ENCODE data around the gene LRRC4B.
"Not testable (repeated sequence)": the region's sequence is repeated elsewhere in the genome, so short reads cannot be mapped to it uniquely, and the experiment has no call there.

LRRC4B gene

DNA sequence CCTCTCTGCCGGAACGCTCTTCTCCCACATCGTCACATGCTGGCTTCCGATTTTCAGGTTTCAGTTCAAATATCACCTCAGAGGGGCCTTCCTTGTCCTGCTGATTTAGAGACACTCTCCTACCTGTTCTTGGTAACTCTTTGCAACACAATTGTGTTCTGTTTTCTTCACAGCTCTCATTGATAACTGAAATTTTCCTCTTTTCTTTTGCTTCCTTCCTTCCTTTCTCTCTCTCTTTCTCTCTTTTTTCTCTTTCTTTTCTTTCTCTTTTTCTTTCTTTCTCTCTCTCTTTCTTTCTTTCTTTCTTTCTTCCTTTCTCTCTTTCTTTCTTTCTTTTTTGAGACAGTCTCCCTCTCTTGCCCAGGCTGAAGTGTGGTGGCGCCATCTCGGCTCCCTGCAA is 12.0 kb upstream of the LRRC4B start:
- in situ Hi-C loops (cut with MboI; ENCODE audit: low pct_unique_long_range_greater_than_20kb, low sequenced_read_pairs), result no loop called here
- DNase-seq, result no peak

- in situ Hi-C loops (cut with MboI; ENCODE audit: low pct_unique_long_range_greater_than_20kb, low sequenced_read_pairs), result not testable (repeated sequence)
Observed at GRCh38 chr19:50576769-50577168, 8.5 kb upstream of the LRRC4B start.

GRCh38 chr19:50573741-50574461 is 5.7 kb upstream of the LRRC4B start:
- DNase-seq, result no peak
- in situ Hi-C loops (cut with MboI; ENCODE audit: low pct_unique_long_range_greater_than_20kb, low sequenced_read_pairs), result no loop called here

More at GRCh38 chr19:50576769-50577168, 8.5 kb upstream of the LRRC4B start:
- not testable (repeated sequence) for DNase-seq

GRCh38 chr19:50570997-50571396 is 2.8 kb upstream of the LRRC4B start:
- no peak for DNase-seq
- in situ Hi-C loops (cut with MboI; ENCODE audit: low pct_unique_long_range_greater_than_20kb, low sequenced_read_pairs), result no loop called here

- DNase-seq, result no peak
- in situ Hi-C loops (cut with MboI; ENCODE audit: low pct_unique_long_range_greater_than_20kb, low sequenced_read_pairs), result no loop called here
Observed at GRCh38 chr19:50569938-50570540, 1.8 kb upstream of the LRRC4B start.

DNA sequence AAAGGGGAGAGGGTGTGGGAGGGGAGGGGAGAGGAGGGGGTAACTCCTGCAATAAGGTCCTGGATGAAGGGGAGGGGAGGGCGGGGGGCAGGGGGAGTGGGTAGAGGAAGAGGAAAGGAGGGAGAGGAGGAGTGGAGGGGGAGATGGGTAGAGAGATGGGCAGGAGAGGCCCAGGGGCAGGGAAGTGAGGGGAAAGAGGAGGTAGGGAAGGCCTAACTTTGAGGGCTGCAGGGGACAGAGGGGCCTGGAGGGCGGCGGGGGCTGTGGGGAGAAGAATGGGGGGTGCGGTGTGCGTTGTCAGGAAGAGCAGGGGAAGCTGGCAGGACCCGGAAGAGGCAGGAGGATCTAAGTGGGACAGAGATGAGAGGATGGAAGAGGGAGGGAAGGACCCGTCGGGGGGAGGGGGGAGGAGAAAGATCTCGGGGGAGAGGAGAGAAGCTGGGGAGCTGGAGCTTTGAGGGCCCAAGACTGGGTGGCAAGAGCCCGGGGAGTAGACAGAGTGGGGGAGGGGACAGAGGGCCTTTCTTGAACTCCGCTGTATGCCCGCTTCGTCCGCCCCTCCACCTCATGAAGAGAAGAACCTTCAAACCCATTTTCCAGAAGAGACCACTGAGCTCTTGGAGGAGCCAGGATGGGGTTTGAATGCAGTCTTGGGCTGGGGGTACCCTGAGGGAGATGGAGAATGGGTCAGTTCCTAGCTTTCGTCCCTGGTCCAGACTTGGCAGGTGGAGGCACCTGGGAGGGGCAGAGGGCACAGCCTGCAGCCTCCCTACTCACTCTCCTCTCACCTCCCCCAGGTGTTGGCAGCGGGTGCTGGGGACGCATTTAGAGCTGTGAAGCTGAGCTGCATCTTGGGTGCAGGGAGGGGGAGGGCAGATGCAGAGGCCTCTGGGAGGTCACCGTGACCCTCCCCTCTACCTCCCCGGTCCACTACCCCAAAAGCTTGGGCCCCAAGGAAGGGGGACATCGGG is 778 bp upstream of the LRRC4B start:
- DNase-seq, result no peak
- in situ Hi-C loops (cut with MboI; ENCODE audit: low pct_unique_long_range_greater_than_20kb, low sequenced_read_pairs), result no loop called here

GRCh38 chr19:50567052-50567841 is 988 bp downstream of the LRRC4B start:
- DNase-seq, result no peak
- in situ Hi-C loops (cut with MboI; ENCODE audit: low pct_unique_long_range_greater_than_20kb, low sequenced_read_pairs), result no loop called here

- no peak for DNase-seq
- in situ Hi-C loops (cut with MboI; ENCODE audit: low pct_unique_long_range_greater_than_20kb, low sequenced_read_pairs), result no loop called here
Observed at GRCh38 chr19:50565984-50566903, 2.0 kb downstream of the LRRC4B start.

DNA sequence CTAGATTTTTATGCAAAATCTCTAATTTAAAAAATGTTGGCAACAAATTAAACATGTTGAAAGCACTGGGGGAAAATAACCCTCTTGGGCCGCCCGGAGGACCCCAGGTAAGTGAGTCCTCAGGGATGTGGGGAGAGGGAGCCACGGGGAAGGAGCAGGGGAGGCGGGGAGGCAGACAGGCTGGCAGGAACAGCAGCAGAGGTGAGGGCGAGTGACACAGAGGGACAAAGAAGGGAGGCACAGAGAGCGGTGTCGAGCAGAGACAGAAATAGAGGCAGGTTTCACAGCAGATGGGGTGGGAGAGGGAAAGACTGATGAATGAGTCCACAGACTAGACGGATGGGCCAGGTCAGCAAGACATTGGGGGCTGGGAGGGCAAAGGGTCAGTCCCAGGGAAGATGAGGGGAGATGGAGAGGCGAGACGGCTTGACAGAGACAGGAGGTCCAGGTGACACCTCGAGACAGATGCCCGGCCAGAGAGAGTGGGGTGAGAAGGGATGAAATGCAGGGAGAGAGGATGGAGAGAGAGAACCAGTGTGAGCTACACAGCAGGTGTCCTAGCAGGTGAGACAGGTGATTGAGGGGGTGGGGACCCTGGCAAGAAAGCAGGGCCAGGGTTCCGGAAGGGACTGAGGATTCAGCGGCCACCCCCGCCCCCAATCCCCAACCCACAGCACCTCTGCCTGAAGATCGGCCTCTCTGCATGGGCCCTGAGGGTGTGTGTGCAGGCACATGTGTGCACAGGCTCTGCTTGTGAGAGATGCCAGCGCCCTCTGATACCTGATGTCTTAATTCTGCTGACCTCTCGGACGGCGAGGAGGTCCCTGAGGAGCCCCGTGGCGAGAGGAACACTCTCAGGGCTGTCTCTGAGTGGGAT is 3.8 kb downstream of the LRRC4B start:
- in situ Hi-C loops (cut with MboI; ENCODE audit: low pct_unique_long_range_greater_than_20kb, low sequenced_read_pairs), result no loop called here
- DNase-seq, result no peak

DNA sequence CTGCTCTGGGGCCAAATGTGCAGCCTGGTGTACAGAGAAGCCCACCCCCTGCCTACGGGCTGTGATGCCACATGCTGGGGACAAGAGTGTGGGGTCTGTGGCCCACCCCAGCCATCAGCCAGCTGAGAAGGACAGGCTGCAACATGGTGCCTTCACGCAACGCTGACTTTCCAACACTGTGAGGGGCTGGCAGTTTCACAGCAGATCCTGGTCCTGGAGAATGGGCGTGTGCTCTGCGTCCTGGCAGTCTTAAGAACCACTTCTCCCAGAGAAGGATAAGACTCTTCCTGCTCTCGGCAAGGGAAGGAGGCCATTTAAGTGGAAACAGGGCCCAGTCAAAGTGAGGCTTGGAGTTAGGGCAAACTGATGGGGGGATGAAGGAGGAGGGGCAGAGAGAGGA is 4.6 kb downstream of the LRRC4B start:
- in situ Hi-C loops (cut with MboI; ENCODE audit: low pct_unique_long_range_greater_than_20kb, low sequenced_read_pairs), result no loop called here
- no peak for DNase-seq

- no peak for DNase-seq
- in situ Hi-C loops (cut with MboI; ENCODE audit: low pct_unique_long_range_greater_than_20kb, low sequenced_read_pairs), result no loop called here
Observed at GRCh38 chr19:50562996-50563395, 5.2 kb downstream of the LRRC4B start.

- in situ Hi-C loops (cut with MboI; ENCODE audit: low pct_unique_long_range_greater_than_20kb, low sequenced_read_pairs), result no loop called here
Observed at GRCh38 chr19:50562329-50562728, 5.9 kb downstream of the LRRC4B start.

DNA sequence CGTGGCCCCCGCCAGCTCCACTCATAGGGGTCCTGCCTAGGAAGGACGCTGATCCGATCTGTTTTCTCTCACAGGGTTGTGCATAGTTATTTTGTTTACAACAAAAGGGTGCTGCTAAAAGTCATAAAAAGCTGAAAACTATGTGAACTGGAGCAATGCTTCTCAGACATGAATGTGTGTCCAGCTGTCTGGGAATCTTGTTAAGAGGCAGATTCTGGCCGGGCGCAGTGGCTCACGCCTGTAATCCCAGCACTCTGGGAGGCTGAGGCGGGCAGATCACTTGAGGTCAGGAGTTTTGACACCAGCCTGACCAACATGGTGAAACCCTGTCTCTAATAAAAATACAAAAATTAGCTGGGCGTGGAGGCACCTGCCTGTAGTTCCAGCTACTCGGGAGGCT is 8.6 kb downstream of the LRRC4B start:
- no peak for DNase-seq
- in situ Hi-C loops (cut with MboI; ENCODE audit: low pct_unique_long_range_greater_than_20kb, low sequenced_read_pairs), result no loop called here

More at GRCh38 chr19:50562329-50562728, 5.9 kb downstream of the LRRC4B start:
- DNase-seq, result no peak

- in situ Hi-C loops (cut with MboI; ENCODE audit: low pct_unique_long_range_greater_than_20kb, low sequenced_read_pairs), result no loop called here
- DNase-seq, result no peak
Observed at GRCh38 chr19:50558449-50558848, 9.8 kb downstream of the LRRC4B start.

GRCh38 chr19:50558039-50558438 is 10.2 kb downstream of the LRRC4B start:
- in situ Hi-C loops (cut with MboI; ENCODE audit: low pct_unique_long_range_greater_than_20kb, low sequenced_read_pairs), result no loop called here
- no peak for DNase-seq

DNA sequence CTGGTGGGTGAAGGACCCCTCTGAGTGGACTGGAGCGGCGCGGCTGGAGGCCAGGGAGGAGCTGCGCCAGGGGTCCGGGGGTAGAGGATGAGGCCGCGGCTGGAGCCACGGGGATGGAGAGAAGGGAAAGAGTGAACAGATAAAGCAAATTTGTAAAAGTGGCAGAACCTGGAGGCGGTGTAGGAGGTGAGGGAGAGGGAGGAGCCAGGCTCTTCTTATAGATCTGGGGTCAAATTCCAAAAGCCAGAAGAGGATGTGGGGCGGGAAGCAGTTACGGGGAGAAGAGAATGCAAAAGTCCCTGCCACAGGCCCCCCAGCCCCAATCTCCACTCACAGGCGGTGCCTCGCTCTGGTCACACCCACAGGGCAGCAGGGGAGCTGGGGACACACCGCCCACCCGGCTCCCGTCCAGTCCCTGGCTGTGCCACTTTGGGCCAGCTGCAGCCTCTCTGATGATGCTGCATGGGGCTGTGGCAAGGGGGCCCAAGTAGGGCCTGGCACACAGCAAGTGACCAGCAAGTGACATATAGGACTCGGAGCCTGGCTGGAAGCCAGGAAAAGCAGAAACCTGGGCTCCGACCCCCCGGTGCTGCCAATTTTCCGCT is 11.1 kb downstream of the LRRC4B start:
- in situ Hi-C loops (cut with MboI; ENCODE audit: low pct_unique_long_range_greater_than_20kb, low sequenced_read_pairs), result no loop called here
- DNase-seq, result no peak

Data from KBM-7 (cell line).